SK-MEL-5 (cell line): ENCODE measurements around the gene MINDY4B. TPM values are rescaled to one million over a fixed set of nuclear protein-coding genes. Genes with fewer than 3 reads are reported as not detected.

ENCODE experiments used
- DNase-seq: peaks from one replicate; pipeline ENCODE4 v3.0.0-alpha.2; 2016; ENCODE audit warnings: low read depth, low spot score
- in situ Hi-C: cut with HindIII; loops from 2 replicates; pipeline ENCODE4 v1.10.0; 2016; ENCODE audit warnings: low sequenced_read_pairs, high pct_unique_total_duplicates, low pct_unique_long_range_greater_than_20kb
- polyA plus RNA-seq, 2 experiments: library from polyadenylated mRNA; depleted of rRNA; stranded (reverse); fragments of >200 nt; gene quantifications; 2 replicates each; pipeline ENCODE4 v1.2.3, GENCODE V29; 2015
- total RNA-seq: library from RNA; depleted of rRNA; stranded (reverse); fragments of >200 nt; shearing (Covaris generic); gene quantifications from 2 replicates; pipeline ENCODE4 v1.2.3, GENCODE V29; 2014; rRNA removed

The MINDY4B gene
- total RNA-seq = not detected in 2 replicates
- polyA plus RNA-seq (2015; cell fraction: cytosol; rRNA removed) = not detected in 2 replicates
- polyA plus RNA-seq (2015; cell fraction: nucleus; rRNA removed) = not detected in 2 replicates

GRCh38 chr3:150905339-150905738 is at the start of gene MINDY4B:
MINDY4B (minus strand) TSS chr3:150905439; CDS start chr3:150905439, 0 bp downstream.
- DNase-seq = no peak
- in situ Hi-C loops = no loop called here

DNA sequence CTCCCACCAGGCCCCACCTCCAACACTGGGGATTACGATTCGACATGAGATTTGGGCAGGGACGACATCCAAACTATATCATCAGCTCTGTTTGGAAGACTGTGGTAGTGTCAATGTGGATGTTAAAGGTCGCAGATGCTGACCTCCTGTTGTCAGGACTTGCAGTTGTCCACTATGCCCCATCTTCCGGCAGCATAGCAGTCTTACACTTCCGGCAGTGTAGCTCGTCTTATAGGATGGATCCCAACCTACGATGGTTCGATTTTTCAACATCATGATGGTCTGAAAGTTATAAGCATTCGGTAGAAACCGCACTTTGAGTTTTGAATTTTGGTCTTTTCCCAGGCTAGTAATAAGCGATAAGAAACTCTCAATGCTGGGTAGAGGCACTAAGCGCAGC is 46.7 kb upstream of the MINDY4B start:
- in situ Hi-C loops = no loop called here
- no peak for DNase-seq

DNA sequence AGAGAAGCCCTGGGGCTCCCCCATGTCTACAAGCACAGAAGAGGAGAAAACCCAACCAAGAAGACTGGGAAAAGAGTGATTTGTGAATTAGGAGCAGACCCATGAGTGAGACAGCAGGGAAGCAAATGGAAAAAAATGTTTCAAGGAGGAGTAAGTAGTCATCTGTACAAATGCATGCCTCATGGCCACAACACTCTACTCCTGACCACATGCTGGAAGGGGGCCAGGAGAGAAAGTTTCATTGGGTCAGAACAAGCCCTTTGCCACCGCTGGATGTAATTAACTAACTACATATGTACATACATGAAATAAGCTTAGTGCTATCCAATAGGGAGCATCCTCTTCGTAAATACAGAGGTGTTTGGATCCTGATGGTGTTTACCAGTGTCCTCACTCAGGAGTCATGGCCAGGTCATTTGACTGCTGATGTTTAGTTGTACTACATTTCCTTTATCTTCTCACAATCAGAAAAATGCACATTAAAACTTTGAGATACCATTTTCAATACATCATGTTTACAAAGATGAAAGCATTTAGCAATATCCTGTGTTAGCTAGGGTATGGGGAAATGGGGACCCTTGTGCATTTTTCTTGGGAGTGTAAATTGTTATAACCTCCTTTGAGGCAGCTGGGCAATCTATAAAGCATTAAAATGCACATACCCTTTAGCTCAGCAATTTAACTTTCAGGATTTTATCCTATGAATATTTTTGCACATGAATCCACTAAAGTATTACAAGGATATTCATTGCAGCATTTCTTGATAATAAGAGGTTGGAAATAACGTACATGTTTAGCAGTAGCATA is 40.2 kb upstream of the MINDY4B start:
- no peak for DNase-seq
- in situ Hi-C loops = no loop called here

DNA sequence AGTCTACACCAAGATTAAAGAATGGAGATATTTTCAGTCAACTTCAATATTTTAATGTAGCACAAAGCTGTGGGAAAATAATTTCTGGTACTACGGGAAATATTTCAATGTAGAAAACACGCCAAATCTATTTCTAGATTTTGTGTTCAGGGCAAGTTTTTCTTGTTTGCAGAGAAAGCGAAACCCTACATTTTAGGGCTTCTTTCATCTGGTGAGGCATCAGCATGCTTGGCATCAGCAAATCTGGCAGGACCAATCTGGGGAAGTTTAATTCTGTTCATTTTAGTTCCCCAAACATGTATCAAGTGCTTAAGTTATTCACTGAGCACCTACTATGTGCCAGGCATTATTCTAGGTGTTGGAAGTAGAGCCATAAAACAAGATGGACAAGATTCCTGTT is 37.0 kb upstream of the MINDY4B start:
- in situ Hi-C loops = no loop called here
- DNase-seq = no peak

DNA sequence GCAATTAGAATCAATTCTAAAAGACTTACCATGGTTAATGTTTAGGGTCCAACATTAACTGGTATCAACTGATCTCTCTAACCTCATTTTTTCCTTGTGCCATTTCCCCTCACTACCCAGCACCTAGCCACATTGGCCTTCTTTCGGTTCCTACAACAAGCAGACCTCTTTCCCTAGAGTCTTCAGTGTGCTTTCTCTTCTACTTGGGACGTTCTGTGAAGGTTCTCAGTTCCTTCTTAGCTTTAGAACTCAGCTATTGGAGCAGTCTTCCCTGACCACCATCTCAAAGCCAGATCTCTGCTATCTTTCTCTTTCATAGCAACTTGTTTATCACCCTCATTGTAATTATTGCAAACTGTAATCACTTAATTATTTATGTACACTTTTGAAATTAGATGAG is 31.5 kb upstream of the MINDY4B start:
- no peak for DNase-seq
- in situ Hi-C loops = no loop called here

- in situ Hi-C loops = no loop called here
- DNase-seq = no peak
These were observed 28.3 kb upstream of the MINDY4B start for GRCh38 chr3:150933473-150933995.

GRCh38 chr3:150931745-150932144 is 26.5 kb upstream of the MINDY4B start:
- DNase-seq = no peak
- in situ Hi-C loops = no loop called here

DNA sequence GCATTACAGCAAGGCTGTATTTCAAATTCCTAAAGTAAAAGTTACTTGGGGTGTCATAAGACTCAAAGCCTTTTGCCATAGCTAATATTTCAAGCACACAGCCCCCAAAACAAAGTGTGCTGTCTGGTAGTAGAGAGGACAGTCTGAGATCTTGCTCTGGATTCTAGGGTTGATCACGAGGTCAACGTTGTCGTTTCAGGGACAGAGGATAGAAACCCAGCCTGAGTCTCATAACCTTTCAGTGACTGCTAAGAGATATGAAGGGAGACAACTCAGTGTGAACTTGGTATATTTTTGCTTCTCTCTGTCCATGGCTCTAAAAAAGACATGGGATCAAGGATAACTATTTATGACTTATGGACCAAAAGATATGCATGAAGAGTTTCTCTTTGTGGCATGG is 25.6 kb upstream of the MINDY4B start:
- in situ Hi-C loops = no loop called here
- no peak for DNase-seq

DNA sequence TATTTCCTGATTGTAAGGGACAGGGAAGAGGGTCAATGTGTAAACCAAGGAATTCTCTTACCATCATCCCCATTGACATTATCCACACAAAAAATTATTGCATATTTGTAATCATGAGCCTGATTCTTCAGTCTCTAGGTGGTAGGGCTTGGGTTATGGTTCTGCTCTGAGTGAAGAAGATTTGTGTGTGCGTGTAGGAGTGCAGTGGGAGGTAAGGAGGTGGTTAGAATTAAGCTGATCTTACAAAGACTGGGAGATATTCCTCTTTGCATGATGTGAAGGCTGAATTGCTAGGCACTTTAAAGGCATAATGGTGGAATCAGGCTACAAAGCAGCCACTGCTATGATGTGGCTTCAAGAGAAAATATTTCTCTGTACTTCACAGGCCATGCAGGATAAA is 23.0 kb upstream of the MINDY4B start:
- no peak for DNase-seq
- in situ Hi-C loops = no loop called here

- in situ Hi-C loops = no loop called here
These were observed 21.1 kb upstream of the MINDY4B start for GRCh38 chr3:150926328-150926727.

GRCh38 chr3:150925751-150926201 is 20.5 kb upstream of the MINDY4B start:
- in situ Hi-C loops = no loop called here
- peak; percentile 51 for DNase-seq

More at GRCh38 chr3:150926328-150926727, 21.1 kb upstream of the MINDY4B start:
- no peak for DNase-seq

- in situ Hi-C loops = no loop called here
- peak; percentile 61 for DNase-seq
These were observed 17.4 kb upstream of the MINDY4B start for GRCh38 chr3:150922611-150923010.

DNA sequence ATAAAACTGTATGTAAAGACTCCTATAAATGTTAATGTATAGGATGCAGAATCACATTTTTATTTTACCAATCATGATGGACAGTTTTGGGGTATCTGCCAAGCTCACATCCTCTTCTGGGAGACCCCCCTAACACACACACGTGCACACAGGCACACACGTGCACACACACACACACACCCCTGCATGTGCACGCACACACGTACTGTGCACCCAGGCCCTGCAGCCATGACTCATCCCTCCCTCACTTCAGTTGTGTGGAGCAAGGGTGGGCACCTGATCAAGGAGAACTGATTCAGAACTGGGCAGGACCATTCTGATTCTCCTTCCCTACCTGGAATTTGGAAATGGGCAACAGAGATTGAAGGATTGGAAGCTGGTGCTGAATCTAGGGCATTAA is 16.0 kb upstream of the MINDY4B start:
- in situ Hi-C loops = no loop called here
- DNase-seq = no peak

DNA sequence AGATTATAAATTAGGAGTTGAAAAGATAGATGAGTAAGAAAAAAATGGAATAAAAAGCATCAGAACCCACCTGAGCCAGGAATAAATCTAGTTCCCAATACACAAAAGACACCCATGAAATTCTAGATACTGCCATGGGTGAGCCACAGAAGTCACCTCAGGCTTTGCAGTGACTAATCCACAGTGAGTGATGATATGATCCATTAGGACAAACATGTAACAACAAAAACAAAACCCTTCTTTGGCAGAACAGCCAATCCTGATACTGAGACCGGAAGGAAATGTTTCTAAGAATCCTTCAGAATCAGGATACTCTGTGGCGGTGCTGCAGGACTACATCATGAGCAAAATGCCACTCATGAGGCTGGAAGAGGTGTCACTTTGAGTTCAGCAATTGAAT is 15.0 kb upstream of the MINDY4B start:
- no peak for DNase-seq
- in situ Hi-C loops = no loop called here

GRCh38 chr3:150917951-150918350 is 12.7 kb upstream of the MINDY4B start:
- in situ Hi-C loops = no loop called here
- DNase-seq = no peak

DNA sequence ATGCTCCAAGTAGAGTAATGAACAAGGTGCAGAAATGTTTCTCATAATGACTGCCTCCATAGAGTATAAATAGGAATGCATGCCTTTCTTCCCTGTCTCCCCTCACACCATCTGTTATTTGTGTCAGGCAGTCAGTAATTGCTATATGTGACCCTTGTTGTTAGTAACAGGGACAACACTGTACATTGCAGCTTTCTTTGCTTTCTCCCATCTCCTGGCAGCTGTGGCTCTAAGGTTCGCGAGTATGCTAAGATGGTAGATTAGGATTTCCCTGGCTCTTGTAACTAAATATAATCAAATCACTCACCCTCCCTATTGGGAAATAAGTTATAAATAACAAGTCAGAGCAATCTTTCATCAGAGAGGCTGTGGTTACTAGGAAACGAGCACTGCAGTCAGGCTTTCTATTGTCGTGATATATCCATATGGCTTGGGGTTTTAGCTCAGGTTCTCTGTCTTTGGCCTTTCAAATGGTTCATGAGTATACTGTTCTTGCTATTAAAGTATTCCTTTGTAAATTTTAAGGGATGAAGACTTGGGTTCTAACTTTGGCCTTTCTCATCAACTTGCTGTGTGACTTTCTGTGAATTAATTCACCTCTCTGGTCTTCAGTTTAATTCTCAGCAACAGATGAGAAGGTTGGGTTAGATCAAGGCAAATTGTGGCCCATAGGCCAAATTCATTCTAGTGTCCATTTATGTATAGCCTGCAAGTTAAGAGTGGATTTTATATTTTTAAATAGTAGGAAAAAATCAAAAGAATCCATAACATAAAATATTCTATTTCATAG is 8.1 kb upstream of the MINDY4B start:
- DNase-seq = no peak
- in situ Hi-C loops = no loop called here

- in situ Hi-C loops = no loop called here
These were observed 7.3 kb upstream of the MINDY4B start for GRCh38 chr3:150912501-150912900.

GRCh38 chr3:150911771-150912170 is 6.5 kb upstream of the MINDY4B start:
- in situ Hi-C loops = no loop called here
- no peak for DNase-seq

More at GRCh38 chr3:150912501-150912900, 7.3 kb upstream of the MINDY4B start:
- DNase-seq = no peak
